GM12864 (cell line): Measurements from ENCODE around the gene PTPN1.
"Not testable (repeated sequence)": the region's sequence is repeated elsewhere in the genome, so short reads cannot be mapped to it uniquely, and the experiment has no call there.

Source experiments
- DNase-seq: peaks from one replicate; pipeline ENCODE4 v3.0.0-alpha.2; 2011; ENCODE audit warnings: low read depth
- H3K4me3 ChIP-seq: 2 replicates; pipeline ENCODE4 v1.5.1; 2011; ENCODE audit warnings: mild to moderate bottlenecking, low read depth, low read length, control low read depth
- CTCF ChIP-seq: IDR thresholded peaks from 2 replicates; pipeline ENCODE4 v1.5.1; 2011; ENCODE audit warnings: low read depth, mild to moderate bottlenecking, moderate library complexity, low read length, control low read depth, inconsistent platforms; ENCODE audit errors: missing control alignments

Gene PTPN1

GRCh38 chr20:50533464-50533863 lies 23.3 kb downstream of the PTPN1 start:
- DNase-seq, result no peak
- TF ChIP-seq CTCF, result no peak
- no peak overlapping the region for H3K4me3 ChIP-seq

GRCh38 chr20:50534567-50534966 lies 24.4 kb downstream of the PTPN1 start:
- TF ChIP-seq CTCF, result no peak
- DNase-seq, result no peak
- H3K4me3 ChIP-seq, result no peak overlapping the region

GRCh38 chr20:50535162-50535561 lies 25.0 kb downstream of the PTPN1 start:
- H3K4me3 ChIP-seq, result no peak overlapping the region
- DNase-seq, result no peak
- no peak for TF ChIP-seq CTCF

- no peak overlapping the region for H3K4me3 ChIP-seq
- DNase-seq, result no peak
- no peak for TF ChIP-seq CTCF
Measured at GRCh38 chr20:50536333-50536732, 26.1 kb downstream of the PTPN1 start.

GRCh38 chr20:50537546-50538201 lies 27.5 kb downstream of the PTPN1 start:
- DNase-seq, result no peak
- TF ChIP-seq CTCF, result no peak
- H3K4me3 ChIP-seq, result no peak overlapping the region; the same call in 1 of the 2 replicates

- no peak overlapping the region; the same call in 1 of the 2 replicates for H3K4me3 ChIP-seq
- no peak for TF ChIP-seq CTCF
- DNase-seq, result no peak
Measured at GRCh38 chr20:50538276-50538675, 28.1 kb downstream of the PTPN1 start.

- not testable (repeated sequence) for DNase-seq, H3K4me3 ChIP-seq
Measured at GRCh38 chr20:50539798-50540197, 29.6 kb downstream of the PTPN1 start.
